Fibroblast of upper back skin (primary cell): ENCODE data around the gene EYS.

ENCODE experiments used
- DNase-seq: peaks from one replicate; pipeline ENCODE4 v3.0.0-alpha.2; 2013

The EYS gene

GRCh38 chr6:64415926-64416325 lies 1291.1 kb downstream of the EYS start:
- DNase-seq, result peak; percentile 71

GRCh38 chr6:64411226-64411625 lies 1295.8 kb downstream of the EYS start:
- DNase-seq, result peak; percentile 34

GRCh38 chr6:64409948-64410347 lies 1297.1 kb downstream of the EYS start:
- no peak for DNase-seq

- no peak for DNase-seq
These were observed 1302.6 kb downstream of the EYS start for GRCh38 chr6:64404396-64404795.

- peak; percentile 1 for DNase-seq
These were observed 1323.7 kb downstream of the EYS start for GRCh38 chr6:64383277-64383676.

GRCh38 chr6:64376394-64376793 lies 1330.6 kb downstream of the EYS start:
- no peak for DNase-seq

GRCh38 chr6:64357430-64357829 lies 1349.6 kb downstream of the EYS start:
- DNase-seq, result no peak

GRCh38 chr6:64347411-64347810 lies 1359.6 kb downstream of the EYS start:
- DNase-seq, result no peak

- DNase-seq, result no peak
These were observed 1371.8 kb downstream of the EYS start for GRCh38 chr6:64335195-64335594.

GRCh38 chr6:64334636-64335035 lies 1372.4 kb downstream of the EYS start:
- DNase-seq, result peak; percentile 34

- DNase-seq, result peak; percentile 69
These were observed 1376.2 kb downstream of the EYS start for GRCh38 chr6:64330694-64331307.

GRCh38 chr6:64326939-64327338 lies 1380.1 kb downstream of the EYS start:
- DNase-seq, result no peak

GRCh38 chr6:64325093-64325492 lies 1381.9 kb downstream of the EYS start:
- DNase-seq, result no peak

GRCh38 chr6:64310214-64310613 lies 1396.8 kb downstream of the EYS start:
- DNase-seq, result no peak

GRCh38 chr6:64301307-64302236 lies 1405.5 kb downstream of the EYS start:
- DNase-seq, result no peak

GRCh38 chr6:64299176-64299575 lies 1407.8 kb downstream of the EYS start:
- no peak for DNase-seq

GRCh38 chr6:64294034-64294433 lies 1413.0 kb downstream of the EYS start:
- peak; percentile 46 for DNase-seq

GRCh38 chr6:64293298-64293697 lies 1413.7 kb downstream of the EYS start:
- DNase-seq, result peak; percentile 40

- DNase-seq, result peak; percentile 52
These were observed 1416.2 kb downstream of the EYS start for GRCh38 chr6:64290867-64291266.

- DNase-seq, result no peak
These were observed 1417.1 kb downstream of the EYS start for GRCh38 chr6:64289931-64290330.

GRCh38 chr6:64288351-64288750 lies 1418.7 kb downstream of the EYS start:
- peak; percentile 38 for DNase-seq

GRCh38 chr6:64281167-64281566 lies 1425.9 kb downstream of the EYS start:
- DNase-seq, result no peak

- DNase-seq, result peak; percentile 54
These were observed 1426.5 kb downstream of the EYS start for GRCh38 chr6:64280569-64280968.

- DNase-seq, result peak; percentile 40
These were observed 1436.9 kb downstream of the EYS start for GRCh38 chr6:64270083-64270482.
